ENCODE results near the gene CHRNA4. TPM values are rescaled to one million over a fixed set of nuclear protein-coding genes. Genes with fewer than 3 reads are reported as not detected.

Gene CHRNA4
- total RNA-seq, 4 donors from 2014 or later = 0.20 TPM; not detected in 3

- H3K4me1 ChIP-seq = peaks cover 0 to 3% (median under 1%) of the 10 kb centered on the region in 4 donors
- intact Hi-C loops (cut with DNase I; ENCODE audit: low total_unique reads) = loop anchor here (1.0 kb wide), 1 partner anchor 29 kb away; no protein-coding TSS in a partner anchor
- H3K9me3 ChIP-seq = no peaks in the 10 kb centered on the region
- H3K27me3 ChIP-seq = peaks cover 48% of the 10 kb centered on the region
- DNase-seq = no peak
- TF ChIP-seq POLR2A (IDR thresholded peaks at IDR 0.05) (no peak), POLR2AphosphoS5 (IDR thresholded peaks at IDR 0.05) (no peak), EP300 (IDR thresholded peaks at IDR 0.05; ENCODE audit: low read depth) (no peak), CTCF (IDR thresholded peaks at IDR 0.05) (no peak)
- in situ Hi-C loops (cut with MboI; ENCODE audit: low pct_ligation_motif_present in 1 of 4, low pct_unique_long_range_greater_than_20kb in 1 of 4, low sequenced_read_pairs in 3 of 4) = no loop called here
- no peaks in the 10 kb centered on the region for H3K36me3 ChIP-seq
- H3K4me3 ChIP-seq = no peak overlapping the region
- no peak overlapping the region for H3K27ac ChIP-seq
- 53 to 74% methylated on average over 2 to 22 of the region's 22 CpGs for WGBS, 2 donors (ENCODE audit: low coverage in 1 of 2)
Measured at GRCh38 chr20:63365601-63366389, 4.6 kb upstream of the CHRNA4 start.

- WGBS, 2 donors (ENCODE audit: low coverage in 1 of 2) = 60% methylated on average over 19 of the region's 20 CpGs; no CpG with 5 or more reads in 1 of the 2 donors
- Histone ChIP-seq H3K36me3 (no peaks in the 10 kb centered on the region), H3K4me3 (no peak overlapping the region), H3K27ac (no peak overlapping the region), H3K4me1 (peaks cover 0 to 6% (median 2%) of the 10 kb centered on the region in 4 donors), H3K27me3 (peaks cover 49% of the 10 kb centered on the region), H3K9me3 (no peaks in the 10 kb centered on the region)
- no peak for DNase-seq
- no peak for TF ChIP-seq CTCF (IDR thresholded peaks at IDR 0.05)
- no peak for TF ChIP-seq POLR2AphosphoS5 (IDR thresholded peaks at IDR 0.05)
- TF ChIP-seq POLR2A (IDR thresholded peaks at IDR 0.05) = no peak
- TF ChIP-seq EP300 (IDR thresholded peaks at IDR 0.05; ENCODE audit: low read depth) = no peak
- intact Hi-C loops (cut with DNase I; ENCODE audit: low total_unique reads) (no loop called here), in situ Hi-C loops (cut with MboI; ENCODE audit: low pct_ligation_motif_present in 1 of 4, low pct_unique_long_range_greater_than_20kb in 1 of 4, low sequenced_read_pairs in 3 of 4) (no loop called here)
Measured at GRCh38 chr20:63364801-63365585, 3.8 kb upstream of the CHRNA4 start.

- H3K9me3 ChIP-seq = no peaks in the 10 kb centered on the region
- intact Hi-C loops (cut with DNase I; ENCODE audit: low total_unique reads) (no loop called here), in situ Hi-C loops (cut with MboI; ENCODE audit: low pct_ligation_motif_present in 1 of 4, low pct_unique_long_range_greater_than_20kb in 1 of 4, low sequenced_read_pairs in 3 of 4) (no loop called here)
- H3K27me3 ChIP-seq = peaks cover 58% of the 10 kb centered on the region
- H3K27ac ChIP-seq = no peak overlapping the region
- no peak for DNase-seq
- WGBS, 2 donors (ENCODE audit: low coverage in 1 of 2) = 81% methylated on average over 15 of the region's 19 CpGs; no CpG with 5 or more reads in 1 of the 2 donors
- peaks cover 0 to 6% (median 2%) of the 10 kb centered on the region in 4 donors for H3K4me1 ChIP-seq
- TF ChIP-seq EP300 (IDR thresholded peaks at IDR 0.05; ENCODE audit: low read depth) (no peak), POLR2AphosphoS5 (IDR thresholded peaks at IDR 0.05) (no peak), CTCF (IDR thresholded peaks at IDR 0.05) (no peak), POLR2A (IDR thresholded peaks at IDR 0.05) (no peak)
- H3K4me3 ChIP-seq = no peak overlapping the region
- no peaks in the 10 kb centered on the region for H3K36me3 ChIP-seq
Measured at GRCh38 chr20:63363981-63364561, 2.9 kb upstream of the CHRNA4 start.
